H1 (cell line): ENCODE data around the gene HOXC13. TPM values are rescaled to one million over a fixed set of nuclear protein-coding genes. Genes with fewer than 3 reads are reported as not detected.

Experiments
- CTCF ChIA-PET: fragments of 300-600 bp; sonication (Branson Sonifier 250); formaldehyde crosslinking; loops from one replicate; lab custom pipeline; 2021; ENCODE audit not compliant: partially characterized antibody; lab: Charles Lee
- POLR2A ChIA-PET: fragments of 300-600 bp; sonication (Branson Sonifier 250); formaldehyde crosslinking; loops from one replicate; lab custom pipeline; 2021; ENCODE audit warnings: inconsistent platforms; ENCODE audit not compliant: partially characterized antibody; lab: Charles Lee
- DNase-seq, 2 experiments: peaks; one replicate each; pipeline versions ENCODE4 v3.0.0 to v3.0.0-alpha.2; 2010 to 2022; ENCODE audit warnings: low spot score in 2 of 2, low read depth in 1 of 2, mixed read lengths in 1 of 2
- FAIRE-seq: peaks from 2 replicates; lab custom pipeline; 2011; peaks lifted over from hg19 to GRCh38; lab: Jason Lieb, UNC
- H2AFZ ChIP-seq: 2 replicates; pipeline ENCODE4 v1.8.1; 2012; ENCODE audit warnings: low read length, inconsistent platforms
- H2AK5ac ChIP-seq: 2 replicates; pipeline ENCODE4 v1.6.1; 2013; ENCODE audit warnings: low read depth, low read length
- H2BK120ac ChIP-seq: replicated peaks from 2 replicates; pipeline ENCODE3; 2013; ENCODE audit warnings: low read depth, low read length, inconsistent platforms
- H2BK12ac ChIP-seq: 2 replicates; pipeline ENCODE4 v1.6.1; 2013; ENCODE audit warnings: low read depth, low read length
- H2BK15ac ChIP-seq: 2 replicates; pipeline ENCODE4 v1.6.1; 2013; ENCODE audit warnings: low read length
- H2BK20ac ChIP-seq: 2 replicates; pipeline ENCODE4 v1.6.1; 2013; ENCODE audit warnings: low read length
- H2BK5ac ChIP-seq: 2 replicates; pipeline ENCODE4 v1.6.1; 2013; ENCODE audit warnings: low read depth, low read length
- H3K14ac ChIP-seq: 2 replicates; pipeline ENCODE4 v1.6.1; 2013; ENCODE audit warnings: inconsistent platforms; ENCODE audit not compliant: insufficient read length
- H3K18ac ChIP-seq: 2 replicates; pipeline ENCODE4 v1.6.1; 2013; ENCODE audit warnings: low read length; ENCODE audit errors: extremely low read depth
- H3K23ac ChIP-seq: 2 replicates; pipeline ENCODE4 v1.6.1; 2013; ENCODE audit warnings: inconsistent platforms; ENCODE audit not compliant: insufficient read length
- H3K23me2 ChIP-seq: 2 replicates; pipeline ENCODE4 v1.6.1; 2013; ENCODE audit warnings: low read depth, low read length
- H3K27ac ChIP-seq: 2 replicates; pipeline ENCODE4 v1.6.1; 2011; ENCODE audit warnings: low read depth, low read length, inconsistent platforms
- H3K27me3 ChIP-seq, 4 experiments: replicated peaks in 1 of 4; 1 replicate in 1 of 4; 2 replicates in 3 of 4; pipeline versions ENCODE4 v1.6.1 to v1.8.1; 2011 to 2013; ENCODE audit warnings: low read length in 3 of 4, mild to moderate bottlenecking in 3 of 4, inconsistent platforms in 2 of 4, mixed read lengths in 2 of 4, moderate library complexity in 1 of 4; ENCODE audit not compliant: control insufficient read depth in 3 of 4, insufficient read depth in 3 of 4; ENCODE audit errors: extremely low read depth in 1 of 4
- H3K36me3 ChIP-seq, 4 experiments: 2 replicates each; pipeline versions ENCODE4 v1.6.1 to v1.8.1; 2011 to 2013; ENCODE audit warnings: mild to moderate bottlenecking in 4 of 4, low read length in 3 of 4, moderate library complexity in 2 of 4, control low read depth in 1 of 4, inconsistent platforms in 1 of 4; ENCODE audit not compliant: insufficient read depth in 4 of 4, control insufficient read depth in 2 of 4
- H3K4ac ChIP-seq: replicated peaks from 2 replicates; pipeline ENCODE3; 2013; ENCODE audit warnings: low read length, low read depth, mixed read lengths, inconsistent platforms; ENCODE audit not compliant: insufficient read length
- H3K4me1 ChIP-seq, 4 experiments: replicated peaks in 1 of 4; 1 replicate in 1 of 4; 2 replicates in 3 of 4; pipeline versions ENCODE4 v1.6.1 to v1.8.1; 2011 to 2013; ENCODE audit warnings: low read length in 3 of 4, inconsistent platforms in 2 of 4, mixed read lengths in 1 of 4; ENCODE audit not compliant: insufficient read depth in 4 of 4, control insufficient read depth in 3 of 4
- H3K4me2 ChIP-seq, 2 experiments: 2 replicates each; pipeline versions ENCODE4 v1.6.1 to v1.8.1; 2011 to 2013; ENCODE audit warnings: low read depth in 2 of 2, low read length in 2 of 2, control low read depth in 1 of 2, inconsistent platforms in 1 of 2, mild to moderate bottlenecking in 1 of 2; ENCODE audit not compliant: insufficient read depth in 1 of 2
- H3K4me3 ChIP-seq, 4 experiments: fragments of 200-600, 300-600 bp in 1 of 4; sonication (generic), shearing (Covaris generic), sonication (Bioruptor Twin) in 1 of 4; 2 replicates each; pipeline versions ENCODE4 v1.5.1 to v1.8.1; 2011 to 2016; ENCODE audit warnings: low read length in 4 of 4, low read depth in 3 of 4, control low read depth in 2 of 4, inconsistent platforms in 2 of 4, mild to moderate bottlenecking in 2 of 4, mixed read lengths in 1 of 4, moderate library complexity in 1 of 4; ENCODE audit not compliant: insufficient read depth in 2 of 4; ENCODE audit errors: extremely low read depth in 1 of 4
- H3K56ac ChIP-seq: replicated peaks from 2 replicates; pipeline ENCODE3; 2013; ENCODE audit warnings: low read depth, mild to moderate bottlenecking, mixed read lengths, low read length, inconsistent platforms; ENCODE audit not compliant: insufficient read length
- H3K79me1 ChIP-seq: 2 replicates; pipeline ENCODE4 v1.6.1; 2013; ENCODE audit warnings: low read depth, low read length, control low read depth
- H3K79me2 ChIP-seq, 2 experiments: 2 replicates each; pipeline versions ENCODE4 v1.6.1 to v1.8.1; 2012 to 2013; ENCODE audit warnings: low read length in 2 of 2, mild to moderate bottlenecking in 2 of 2, inconsistent platforms in 1 of 2; ENCODE audit not compliant: insufficient read depth in 2 of 2, control insufficient read depth in 1 of 2
- H3K9ac ChIP-seq, 4 experiments: replicated peaks in 1 of 4; 1 replicate in 1 of 4; 2 replicates in 3 of 4; pipeline versions ENCODE4 v1.6.1 to v1.8.1; 2011 to 2013; ENCODE audit warnings: low read depth in 3 of 4, low read length in 3 of 4, control low read depth in 2 of 4, mild to moderate bottlenecking in 2 of 4, moderate library complexity in 2 of 4, inconsistent platforms in 1 of 4; ENCODE audit errors: extremely low read depth in 1 of 4
- H3K9me3 ChIP-seq, 2 experiments: 2 replicates each; pipeline versions ENCODE4 v1.6.1 to v1.8.1; 2012 to 2013; ENCODE audit warnings: mild to moderate bottlenecking in 2 of 2, moderate library complexity in 2 of 2, control low read depth in 1 of 2, inconsistent platforms in 1 of 2, low read depth in 1 of 2, low read length in 1 of 2, mixed read lengths in 1 of 2; ENCODE audit not compliant: insufficient read depth in 2 of 2
- H4K20me1 ChIP-seq, 2 experiments: replicated peaks in 1 of 2; 2 replicates each; pipeline versions ENCODE3 to v1.8.1; 2011 to 2013; ENCODE audit warnings: inconsistent platforms in 2 of 2, low read length in 2 of 2, mild to moderate bottlenecking in 1 of 2; ENCODE audit not compliant: insufficient read depth in 2 of 2, control insufficient read depth in 1 of 2
- H4K5ac ChIP-seq: 2 replicates; pipeline ENCODE4 v1.6.1; 2013; ENCODE audit warnings: low read length, low read depth, mixed read lengths, inconsistent platforms; ENCODE audit not compliant: insufficient read length
- H4K8ac ChIP-seq: 2 replicates; pipeline ENCODE4 v1.8.0; 2013; ENCODE audit warnings: mild to moderate bottlenecking, moderate library complexity, low read length, inconsistent platforms; ENCODE audit not compliant: insufficient read depth; ENCODE audit errors: extremely low read depth
- H4K91ac ChIP-seq: replicated peaks from 2 replicates; pipeline ENCODE3; 2013; ENCODE audit warnings: low read length, mixed read lengths, inconsistent platforms; ENCODE audit not compliant: insufficient read length
- BACH1 ChIP-seq: IDR thresholded peaks from 2 replicates; pipeline ENCODE4 v1.6.1; 2012; ENCODE audit warnings: low read length, improper control_type of control experiment
- CBX8 ChIP-seq: fragments of 300-800, 300-1000 bp; sonication (generic); IDR thresholded peaks from 2 replicates; pipeline ENCODE4 v1.7.1; 2016; ENCODE audit warnings: low read depth, low read length, borderline replicate concordance
- CTBP2 ChIP-seq: IDR thresholded peaks from 2 replicates; pipeline ENCODE4 v1.7.0; 2011; ENCODE audit warnings: borderline replicate concordance, mild to moderate bottlenecking, moderate library complexity, mixed read lengths, low read length; ENCODE audit not compliant: insufficient read depth, insufficient read length
- EGR1 ChIP-seq: IDR thresholded peaks from 2 replicates; pipeline ENCODE4 v1.6.1; 2011; ENCODE audit warnings: low read depth, low read length, borderline replicate concordance
- GABPA ChIP-seq: IDR thresholded peaks from 2 replicates; pipeline ENCODE4 v1.6.1; 2011; ENCODE audit warnings: mild to moderate bottlenecking, low read length, moderate library complexity, borderline replicate concordance; ENCODE audit not compliant: insufficient read depth
- MAFK ChIP-seq: IDR thresholded peaks from 2 replicates; pipeline ENCODE4 v1.6.1; 2012; ENCODE audit warnings: low read depth, mild to moderate bottlenecking, improper control_type of control experiment, low read length
- POU5F1 ChIP-seq: IDR thresholded peaks from 2 replicates; pipeline ENCODE4 v1.6.1; 2011; ENCODE audit warnings: low read depth, mild to moderate bottlenecking, low read length, moderate library complexity
- SIN3A ChIP-seq, 2 experiments: IDR thresholded peaks in 1 of 2; conservative IDR thresholded peaks in 1 of 2; 2 replicates each; pipeline ENCODE4 v1.6.1; 2011 to 2012; ENCODE audit warnings: low read length in 2 of 2, improper control_type of control experiment in 1 of 2, low read depth in 1 of 2, mild to moderate bottlenecking in 1 of 2
- SP2 ChIP-seq: IDR thresholded peaks from 2 replicates; pipeline ENCODE4 v1.6.1; 2012; ENCODE audit warnings: mild to moderate bottlenecking, low read length, inconsistent platforms
- SRF ChIP-seq: IDR thresholded peaks from 2 replicates; pipeline ENCODE4 v1.6.1; 2011; ENCODE audit warnings: mild to moderate bottlenecking, low read depth, low read length, moderate library complexity
- SUZ12 ChIP-seq: fragments of 200-600 bp; sonication (generic); IDR thresholded peaks from 2 replicates; pipeline ENCODE4 v1.6.1; 2012; ENCODE audit warnings: mild to moderate bottlenecking, inconsistent platforms, low read length, moderate library complexity, mixed read lengths
- WGBS, 2 experiments: shearing (Covaris generic) in 1 of 2; methylation state at CpG; one replicate each; pipeline versions ENCODE4 v1.1.6 to v1.1.7; 2013 to 2015; ENCODE audit warnings: low lambda C conversion rate in 2 of 2, mixed read lengths in 2 of 2, inconsistent platforms in 1 of 2, low coverage in 1 of 2, missing lambda C conversion rate in 1 of 2; ENCODE audit not compliant: insufficient replicate concordance in 2 of 2, insufficient coverage in 1 of 2, insufficient read length in 1 of 2; ENCODE audit errors: extremely low coverage in 1 of 2, missing lambda C conversion rate in 1 of 2; 5-methylcytosine and 5-hydroxymethylcytosine counted together
- polyA plus RNA-seq, 7 experiments: library from polyadenylated mRNA; depleted of rRNA in 3 of 7; stranded (reverse) in 5 of 7; unstranded in 2 of 7; fragments of >200 nt in 5 of 7; fragments of 200-250 nt in 2 of 7; gene quantifications; 1 replicate in 5 of 7; 2 replicates in 1 of 7; 4 replicates in 1 of 7; pipeline versions ENCODE4 v1.2.1 to v1.2.3, GENCODE V29; 2011 to 2013; ENCODE audit warnings: missing spikeins in 2 of 7, mixed read lengths in 2 of 7
- total RNA-seq: library from RNA; stranded (reverse); fragmentation: NEBNext Ultra II Directional; extraction: Animal tissue kit (Norgen Biotek cat#: 25700); gene quantifications from 2 replicates; pipeline ENCODE4 v1.2.1, GENCODE V29; 2021

The HOXC13 gene
- total and polyA plus RNA-seq, 2 of the 8 experiments (the other 6 are each of a cell fraction or from before 2014, with no cell fraction given) = 0.02 TPM; not detected in 1

- H2BK5ac ChIP-seq = no peak overlapping the region
- POLR2A ChIA-PET = interaction anchor here (0.6 to 1.4 kb wide), 7 partner anchors 10 to 312 kb away, joined by 3 to 8 read pairs (median 4); partner anchors contain the start of genes HOXC8 and HOXC9
- TF ChIP-seq SUZ12 (peak; percentile 92), GABPA (no peak), POU5F1 (no peak), SRF (no peak), EGR1 (no peak), SIN3A (conservative IDR thresholded peaks at IDR 0.05 in 1 of 2, IDR thresholded peaks at IDR 0.05 in 1 of 2; ENCODE audit: low read depth in 1 of 2, low read length in 2 of 2) (no peak), CTBP2 (peak; percentile 4), MAFK (no peak), SP2 (no peak), BACH1 (no peak), CBX8 (0 out of 2 replicates have a peak, but pooled peaks have one; percentile 49)
These were observed 51.9 kb downstream of the HOXC13 start for GRCh38 chr12:53990311-53991076.

More at GRCh38 chr12:53990311-53991076, 51.9 kb downstream of the HOXC13 start:
- WGBS, 2 experiments = 21% methylated on average over 23 of the region's 27 CpGs; no CpG with 5 or more reads in 1 of the 2 experiments
- CTCF ChIA-PET = interaction anchor here (0.5 to 4.3 kb wide), 25 partner anchors 9 to 826 kb away, joined by 3 to 30 read pairs (median 5); partner anchors contain the start of genes HOXC11, HOXC5 and HOXC9
- H2BK15ac ChIP-seq = no peak overlapping the region; the same call in 1 of the 2 replicates
- no peak overlapping the region for H4K8ac ChIP-seq
- H3K14ac ChIP-seq = no peak overlapping the region
- H2BK12ac ChIP-seq = peak overlapping the region; percentile 84; the same call in 1 of the 2 replicates
- no peak overlapping the region for H2AK5ac ChIP-seq
- H3K9me3 ChIP-seq = peaks cover 0 to 9% of the 10 kb centered on the region in 2 experiments; a peak in 1 of 4 replicates
- no peak overlapping the region for H3K4ac ChIP-seq
- no peak overlapping the region for H3K4me3 ChIP-seq
- H3K23ac ChIP-seq = no peak overlapping the region
- no peaks in the 10 kb centered on the region; the same call in 1 of the 2 replicates for H3K23me2 ChIP-seq
- no peak overlapping the region for H4K5ac ChIP-seq
- DNase-seq = no peak
- no peak overlapping the region for H2AFZ ChIP-seq
- no peak for FAIRE-seq
- no peak overlapping the region for H4K91ac ChIP-seq
- H2BK120ac ChIP-seq = no peak overlapping the region
- peaks cover 0 to 13% (median 4%) of the 10 kb centered on the region in 4 experiments; a peak in 5 of 7 replicates for H3K4me1 ChIP-seq
- no peak overlapping the region for H3K4me2 ChIP-seq
- no peak overlapping the region for H3K56ac ChIP-seq
- peaks cover 0 to 15% (median 0%) of the 10 kb centered on the region in 4 experiments; a peak in 1 of 8 replicates for H3K36me3 ChIP-seq
- no peak overlapping the region for H3K9ac ChIP-seq
- H3K27me3 ChIP-seq = peaks cover 98 to 100% (median 100%) of the 10 kb centered on the region in 4 experiments
- H3K27ac ChIP-seq = no peak overlapping the region
- H4K20me1 ChIP-seq = peaks cover 19 to 41% of the 10 kb centered on the region in 2 experiments
- H3K18ac ChIP-seq = no peak overlapping the region
- H2BK20ac ChIP-seq = no peak overlapping the region
- H3K79me1 ChIP-seq = no peaks in the 10 kb centered on the region
- H3K79me2 ChIP-seq = no peaks in the 10 kb centered on the region
